Forelimb muscle (tissue), 1 donor: Measurements from ENCODE around the gene PRRG2. TPM values are rescaled to one million over a fixed set of nuclear protein-coding genes. Genes with fewer than 3 reads are reported as not detected.

Source experiments
- DNase-seq: peaks from one replicate; pipeline ENCODE4 v3.0.0-alpha.2; 2013; ENCODE audit warnings: low read depth
- polyA plus RNA-seq: library from polyadenylated mRNA; unstranded; fragments of 120-200 nt; gene quantifications from one replicate; pipeline ENCODE4 v1.2.1, GENCODE V29; 2013; ENCODE audit not compliant: insufficient read length

The PRRG2 gene
- polyA plus RNA-seq, 1 donor: 0.42 TPM

GRCh38 chr19:49640113-49640898, 59.2 kb downstream of the PRRG2 start, which contains the start of gene RRAS:
TSS of gene RRAS (minus strand) at chr19:49640143. CDS start at chr19:49640098, 45 bp downstream.
- peak; percentile 99 for DNase-seq

Other genes starting within 250 kb of the PRRG2 start
- 19.9 TPM for gene CD37, start 245.9 kb upstream of the PRRG2 start, polyA plus RNA-seq
- 54.4 TPM for gene TEAD2, start 218.9 kb upstream of the PRRG2 start, polyA plus RNA-seq
- gene DKKL1, start 217.4 kb upstream of the PRRG2 start, polyA plus RNA-seq: 2.4 TPM
- gene KASH5, start 193.1 kb upstream of the PRRG2 start, polyA plus RNA-seq: not detected
- gene PTH2, start 157.9 kb upstream of the PRRG2 start, polyA plus RNA-seq: not detected
- 0.09 TPM for gene GFY, start 155.9 kb upstream of the PRRG2 start, polyA plus RNA-seq
- gene SLC17A7, start 139.8 kb upstream of the PRRG2 start, polyA plus RNA-seq: 1.2 TPM
- 43.1 TPM for gene PIH1D1, start 129.5 kb upstream of the PRRG2 start, polyA plus RNA-seq
- gene ALDH16A1, start 128.1 kb upstream of the PRRG2 start, polyA plus RNA-seq: 10.1 TPM
- 3.2 TPM for gene FLT3LG, start 107.1 kb upstream of the PRRG2 start, polyA plus RNA-seq
- gene RPL13A, start 93.7 kb upstream of the PRRG2 start, polyA plus RNA-seq: 5,065 TPM
- 3,524 TPM for gene RPS11, start 84.9 kb upstream of the PRRG2 start, polyA plus RNA-seq
- gene FCGRT, start 68.7 kb upstream of the PRRG2 start, polyA plus RNA-seq: 162 TPM
- gene RCN3, start 53.3 kb upstream of the PRRG2 start, polyA plus RNA-seq: 59.8 TPM
- 56.5 TPM for gene NOSIP, start 760 bp upstream of the PRRG2 start, polyA plus RNA-seq
- 17.4 TPM for gene PRR12, start 9.9 kb downstream of the PRRG2 start, polyA plus RNA-seq
- gene RRAS, start 58.8 kb downstream of the PRRG2 start, polyA plus RNA-seq: 28.3 TPM
- 29.9 TPM for gene SCAF1, start 60.9 kb downstream of the PRRG2 start, polyA plus RNA-seq
- gene IRF3, start 84.5 kb downstream of the PRRG2 start, polyA plus RNA-seq: 33.2 TPM
- gene BCL2L12, start 84.6 kb downstream of the PRRG2 start, polyA plus RNA-seq: 28.4 TPM
- 209 TPM for gene PRMT1, start 96.0 kb downstream of the PRRG2 start, polyA plus RNA-seq
- gene ADM5, start 108.3 kb downstream of the PRRG2 start, polyA plus RNA-seq: 0.99 TPM
- 8.2 TPM for gene CPT1C, start 109.8 kb downstream of the PRRG2 start, polyA plus RNA-seq
- 0.52 TPM for gene TSKS, start 182.0 kb downstream of the PRRG2 start, polyA plus RNA-seq
- 56.3 TPM for gene AP2A1, start 185.7 kb downstream of the PRRG2 start, polyA plus RNA-seq
- 17.0 TPM for gene FUZ, start 232.0 kb downstream of the PRRG2 start, polyA plus RNA-seq
- gene MED25, start 237.0 kb downstream of the PRRG2 start, polyA plus RNA-seq: 28.6 TPM